GM18511 (cell line): Measurements from ENCODE around the gene ZDHHC11B.
"Not testable (repeated sequence)": the region's sequence is repeated elsewhere in the genome, so short reads cannot be mapped to it uniquely, and the experiment has no call there.

Experiments used
- ATAC-seq: cut with Tn5 transposase; IDR thresholded peaks from one replicate; pipeline ENCODE4 v1.9.1; 2021; ENCODE audit warnings: mild to moderate bottlenecking, moderate library complexity; ENCODE audit not compliant: unreplicated experiment

The ZDHHC11B gene

DNA sequence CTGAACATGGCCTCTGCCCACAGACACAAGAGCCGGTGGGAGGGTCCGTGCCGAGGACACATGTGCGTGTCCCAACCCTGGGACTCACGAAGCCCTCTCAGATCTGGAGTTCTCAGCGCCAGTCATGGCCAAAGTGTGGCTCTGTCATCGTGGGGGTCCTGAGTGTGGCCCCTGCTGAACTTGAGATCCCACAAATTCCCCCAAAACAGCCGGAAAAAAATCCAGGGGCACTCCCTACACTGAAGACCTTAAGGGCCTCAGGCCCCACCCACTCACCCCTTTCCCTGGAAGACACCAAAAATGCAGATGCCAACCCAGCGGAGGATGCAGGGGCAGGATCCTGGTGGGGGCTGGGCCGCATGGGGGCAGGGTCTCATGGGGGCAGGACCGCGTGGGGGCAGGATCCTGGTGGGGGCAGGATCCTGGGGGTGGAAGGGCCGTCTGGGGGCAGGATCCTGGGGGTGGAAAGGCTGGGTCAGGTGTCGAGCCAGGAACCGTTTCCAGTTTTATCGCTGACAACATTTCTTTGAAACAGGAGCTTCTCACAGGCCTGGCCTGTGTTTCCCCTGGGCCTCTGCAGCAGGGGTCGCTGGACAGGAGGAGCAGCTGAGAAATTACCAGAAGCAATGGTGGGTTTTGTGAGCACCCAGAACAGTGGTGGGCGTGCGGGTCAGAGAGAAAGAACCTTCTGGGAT is 13.3 kb downstream of the ZDHHC11B start:
- ATAC-seq = not testable (repeated sequence)

DNA sequence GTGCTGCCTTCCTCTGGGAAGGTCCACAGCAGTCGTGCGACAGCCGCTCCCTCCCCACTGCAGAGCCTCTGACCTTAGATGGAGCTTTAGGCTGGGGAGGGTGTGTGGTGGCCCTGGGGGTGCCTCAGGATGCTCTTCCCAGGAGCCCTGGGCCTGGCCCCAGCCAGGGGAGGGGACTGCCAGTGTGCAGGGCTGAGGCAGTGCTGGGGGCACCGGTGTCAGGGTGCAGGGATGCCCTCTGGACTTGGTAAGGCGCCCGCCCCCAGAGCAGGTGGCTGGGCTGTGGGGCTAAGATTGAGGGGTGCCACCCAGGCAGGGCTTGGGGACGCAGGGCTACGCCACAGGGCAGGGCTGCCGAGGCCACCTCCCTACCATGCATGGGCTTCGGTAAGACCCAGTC is 13.9 kb downstream of the ZDHHC11B start:
- not testable (repeated sequence) for ATAC-seq

DNA sequence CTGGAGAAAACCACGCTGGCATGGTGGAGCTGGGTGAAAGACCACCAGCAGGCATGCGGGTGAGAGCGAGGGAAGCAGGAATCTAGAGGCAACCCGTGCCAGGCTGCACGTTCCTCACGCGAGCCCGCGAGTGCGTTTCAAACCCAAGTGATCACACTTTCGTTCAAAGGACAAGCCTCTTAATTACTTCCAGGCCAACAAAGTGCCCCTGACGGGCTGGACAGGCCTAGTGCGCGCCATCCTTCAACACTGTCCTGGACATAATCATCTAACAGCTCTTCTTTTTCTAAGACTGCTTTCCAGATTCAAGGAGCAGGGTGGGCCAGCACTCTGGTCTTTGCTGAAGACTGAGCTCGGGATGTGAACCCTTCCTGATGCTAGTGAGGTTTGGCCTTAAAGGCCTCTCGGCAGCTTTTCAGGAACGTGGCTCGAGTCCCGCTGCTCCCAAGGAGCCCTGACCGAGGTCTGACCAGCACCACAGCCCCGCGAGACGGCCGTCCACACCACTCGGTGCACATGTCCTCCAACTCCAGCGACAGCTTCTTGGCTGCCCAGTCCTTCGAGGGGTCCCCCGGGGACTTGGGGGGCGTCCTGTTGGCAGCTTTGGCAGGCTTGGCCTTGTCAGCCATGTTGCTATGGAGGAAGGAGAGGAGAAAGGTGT is 14.9 kb downstream of the ZDHHC11B start:
- ATAC-seq = not testable (repeated sequence)

DNA sequence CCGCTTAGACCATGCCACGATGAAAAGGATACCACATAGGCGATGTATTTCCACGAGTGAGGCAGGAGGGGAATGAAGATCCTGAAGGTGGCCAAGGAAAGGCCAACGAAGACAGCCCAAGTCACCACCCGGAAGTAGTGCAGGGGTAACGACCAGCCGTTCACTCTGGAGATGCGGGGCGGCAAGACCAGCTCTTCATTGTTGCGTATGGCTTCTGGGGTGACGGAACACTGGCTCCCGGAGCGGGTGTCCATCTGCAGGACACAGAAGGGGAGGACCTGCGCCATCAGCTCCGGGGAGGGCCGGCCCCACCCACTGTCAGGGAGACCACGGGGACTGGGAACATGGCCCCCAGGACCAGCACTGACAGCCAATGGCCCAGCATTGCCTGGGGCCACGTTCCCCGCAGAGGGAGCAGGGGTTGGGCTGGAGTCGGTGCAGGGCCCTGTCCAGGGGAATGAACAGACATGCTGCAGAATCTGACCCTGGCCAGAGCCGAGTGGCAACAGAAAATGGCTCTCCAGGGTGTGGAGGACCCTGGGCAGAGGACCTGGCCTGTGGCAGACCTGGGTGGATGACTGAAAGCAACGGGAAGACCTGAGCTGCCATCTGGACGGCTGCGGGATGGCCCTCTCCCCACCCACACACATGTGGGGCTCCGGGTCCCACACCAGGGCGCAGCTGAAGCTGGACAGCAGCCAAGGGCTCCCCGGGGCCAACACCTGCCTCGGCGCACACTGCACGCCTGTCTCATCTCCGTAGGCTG is 17.7 kb downstream of the ZDHHC11B start:
- ATAC-seq = no peak

DNA sequence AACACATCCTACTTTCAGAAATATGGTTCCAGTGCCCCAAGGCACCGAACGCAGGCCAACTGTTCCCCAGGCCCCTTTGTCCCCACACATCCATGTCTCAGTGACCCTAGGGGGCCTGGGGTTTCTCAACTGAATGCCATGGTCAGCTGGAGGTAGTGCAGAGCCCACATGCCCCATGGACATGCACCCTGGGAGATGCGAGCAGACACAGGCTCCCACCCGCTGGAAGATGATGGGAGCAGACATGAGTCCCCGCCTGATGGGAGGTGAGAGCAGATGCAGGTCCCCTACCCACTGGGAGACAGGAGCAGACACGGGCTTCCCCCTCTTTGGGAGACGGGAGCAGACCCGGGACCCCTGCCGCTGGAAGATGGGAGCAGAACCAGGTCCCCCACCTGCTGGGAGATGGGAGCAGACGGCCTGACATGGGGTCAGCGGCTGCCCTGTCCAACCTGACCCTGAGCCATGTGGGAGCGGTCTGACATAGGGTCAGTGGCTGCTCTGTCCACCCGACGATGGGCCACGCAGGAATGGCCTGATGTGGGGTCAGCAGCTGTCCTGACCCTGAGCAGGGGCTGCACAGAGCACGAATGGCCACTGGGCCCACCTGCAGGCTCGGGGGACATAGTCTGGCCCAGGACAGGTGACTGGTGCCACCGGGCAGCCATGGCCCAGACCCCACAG is 18.4 kb downstream of the ZDHHC11B start:
- ATAC-seq = no peak

DNA sequence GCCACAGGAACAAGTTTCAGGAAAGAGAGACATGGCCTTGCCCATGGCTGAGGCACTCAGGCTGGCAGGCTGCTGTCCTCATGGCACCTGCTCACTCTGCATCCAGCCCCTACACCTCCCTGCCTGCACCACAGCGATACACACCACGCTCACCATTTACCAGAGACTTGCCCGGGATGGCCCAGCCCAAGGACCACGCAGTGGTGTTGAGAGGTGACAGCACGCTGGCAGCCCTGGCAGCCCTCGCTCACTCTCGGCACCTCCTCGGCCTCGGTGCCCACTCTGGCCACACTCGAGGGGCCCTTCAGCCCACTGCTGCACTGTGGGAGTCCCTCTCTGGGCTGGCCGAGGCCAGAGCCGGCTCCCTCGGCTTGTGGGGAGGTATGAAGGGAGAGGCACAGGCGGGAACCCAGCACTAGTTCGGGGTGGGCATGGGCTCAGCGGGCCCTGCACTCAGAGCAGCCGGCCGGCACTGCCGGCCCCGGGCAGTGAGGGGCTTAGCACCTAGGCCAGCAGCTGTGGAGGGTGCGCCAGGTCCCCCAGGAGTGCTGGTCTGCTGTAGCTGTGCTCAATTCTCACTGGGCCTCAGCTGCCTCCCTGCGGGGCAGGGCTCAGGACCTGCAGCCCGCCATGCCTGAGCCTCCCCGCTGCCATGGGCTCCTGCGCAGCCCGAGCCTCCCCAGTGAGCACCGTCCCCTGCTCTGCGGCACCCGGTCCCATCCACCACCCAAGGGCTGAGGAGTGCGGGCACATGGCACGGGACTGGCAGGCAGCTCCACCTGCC is 20.3 kb downstream of the ZDHHC11B start:
- no peak for ATAC-seq

DNA sequence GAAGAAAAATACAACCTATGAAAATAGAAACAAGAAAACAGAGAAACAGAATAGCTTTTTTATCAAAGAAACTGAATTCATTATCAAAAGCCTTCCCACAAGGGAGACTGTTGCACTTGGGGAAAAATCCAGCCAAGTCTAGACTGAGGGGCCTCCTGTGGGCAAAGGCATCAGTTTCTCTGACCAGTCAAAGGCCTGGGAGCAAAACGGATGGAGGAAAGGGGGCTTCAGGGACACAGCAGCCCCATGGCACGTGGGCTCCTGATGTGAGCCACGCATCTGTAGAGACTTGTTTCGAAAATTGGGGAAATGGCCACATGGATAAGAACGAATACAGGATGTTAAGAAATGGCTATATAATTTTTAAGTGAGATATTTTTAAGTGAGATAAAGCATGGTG is 21.1 kb downstream of the ZDHHC11B start:
- ATAC-seq = no peak

DNA sequence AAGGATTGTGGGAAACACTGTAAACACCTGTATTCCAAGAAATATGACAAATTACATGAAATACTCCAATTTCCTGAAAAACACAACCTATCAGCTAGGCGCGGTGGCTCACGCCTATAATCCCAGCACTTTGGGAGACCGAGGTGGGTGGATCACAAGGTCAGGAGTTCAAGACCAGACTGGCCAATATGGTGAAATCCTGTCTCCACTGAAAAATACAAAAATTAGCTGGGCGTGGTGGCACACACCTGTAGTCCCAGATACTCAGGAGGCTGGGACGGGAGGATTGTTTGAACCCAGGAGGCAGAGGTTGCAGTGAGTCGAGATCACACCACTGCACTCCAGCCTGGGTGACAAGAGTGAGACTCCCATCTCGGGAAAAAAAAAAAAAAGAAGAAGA is 21.5 kb downstream of the ZDHHC11B start:
- ATAC-seq = not testable (repeated sequence)

DNA sequence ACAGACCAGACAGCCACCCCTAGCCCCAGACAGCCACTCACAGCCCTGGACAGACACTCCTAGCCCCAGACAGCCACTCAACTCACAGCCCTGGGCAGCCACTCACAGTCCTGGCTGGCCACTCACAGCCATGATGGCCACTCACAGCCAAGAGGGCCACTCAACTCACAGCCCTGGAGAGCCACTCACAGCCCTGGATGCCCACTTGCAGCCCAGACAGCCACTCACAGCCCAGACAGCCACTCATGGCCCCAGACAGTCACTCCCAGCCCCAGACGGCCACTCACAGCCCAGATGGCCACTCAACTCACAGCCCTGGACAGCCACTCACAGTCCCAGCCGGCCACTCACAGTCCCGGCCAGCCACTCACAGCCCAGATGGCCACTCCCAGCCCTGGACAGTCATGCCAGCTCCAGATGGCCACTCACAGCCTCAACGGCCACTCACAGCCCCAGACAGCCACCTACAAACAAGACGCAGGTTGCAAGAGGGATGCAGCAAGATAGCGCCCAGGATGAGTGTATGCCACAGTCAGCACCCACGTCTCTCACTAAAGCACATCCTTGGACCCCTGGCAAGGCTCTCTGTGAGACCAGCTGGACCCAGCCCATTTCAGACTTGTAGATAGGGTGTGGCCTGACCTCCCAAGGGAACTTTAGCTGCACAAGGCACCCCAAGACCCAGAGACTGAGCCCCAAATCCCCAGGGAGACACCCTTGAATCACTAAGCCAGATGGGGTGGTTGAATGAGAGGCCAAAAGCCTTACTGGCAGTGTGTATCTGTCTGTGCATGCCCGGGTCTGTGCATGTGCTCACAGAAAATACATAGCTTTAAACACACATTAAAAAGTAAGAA is 22.4 kb downstream of the ZDHHC11B start:
- no peak for ATAC-seq

DNA sequence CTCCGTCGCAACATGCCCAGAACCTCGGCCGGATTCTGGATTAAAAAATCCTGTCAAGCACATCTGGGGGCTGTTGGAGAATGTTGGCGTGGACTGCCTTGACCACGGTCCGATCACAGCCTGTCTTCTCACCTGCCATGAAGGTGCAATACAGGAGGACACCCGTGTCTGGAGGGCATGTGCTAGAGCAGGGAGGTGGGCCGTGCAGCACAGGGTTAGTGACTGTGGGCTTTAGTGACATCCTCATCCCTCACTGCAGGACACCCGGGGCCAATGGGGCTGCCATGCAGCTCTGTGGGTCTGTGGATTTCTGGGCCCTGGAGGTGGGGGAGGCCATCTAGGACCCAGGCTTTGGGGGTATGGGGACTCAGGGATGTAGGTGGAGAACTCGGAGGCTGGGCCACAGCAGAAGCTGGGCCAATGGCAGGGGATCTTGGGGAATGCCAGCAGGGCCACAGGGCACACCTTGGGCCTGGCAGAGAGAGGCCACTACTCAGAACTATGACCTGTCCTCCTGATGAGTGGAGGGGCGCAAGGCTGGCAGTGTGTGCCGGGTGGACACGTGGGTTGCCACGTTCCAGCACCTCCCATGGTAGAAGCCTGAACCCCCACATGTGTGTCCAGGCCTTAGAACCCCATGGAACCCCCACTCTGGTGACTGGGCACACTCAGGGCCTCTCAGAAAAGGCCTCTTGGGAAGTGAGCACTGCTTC is 23.3 kb downstream of the ZDHHC11B start:
- no peak for ATAC-seq

DNA sequence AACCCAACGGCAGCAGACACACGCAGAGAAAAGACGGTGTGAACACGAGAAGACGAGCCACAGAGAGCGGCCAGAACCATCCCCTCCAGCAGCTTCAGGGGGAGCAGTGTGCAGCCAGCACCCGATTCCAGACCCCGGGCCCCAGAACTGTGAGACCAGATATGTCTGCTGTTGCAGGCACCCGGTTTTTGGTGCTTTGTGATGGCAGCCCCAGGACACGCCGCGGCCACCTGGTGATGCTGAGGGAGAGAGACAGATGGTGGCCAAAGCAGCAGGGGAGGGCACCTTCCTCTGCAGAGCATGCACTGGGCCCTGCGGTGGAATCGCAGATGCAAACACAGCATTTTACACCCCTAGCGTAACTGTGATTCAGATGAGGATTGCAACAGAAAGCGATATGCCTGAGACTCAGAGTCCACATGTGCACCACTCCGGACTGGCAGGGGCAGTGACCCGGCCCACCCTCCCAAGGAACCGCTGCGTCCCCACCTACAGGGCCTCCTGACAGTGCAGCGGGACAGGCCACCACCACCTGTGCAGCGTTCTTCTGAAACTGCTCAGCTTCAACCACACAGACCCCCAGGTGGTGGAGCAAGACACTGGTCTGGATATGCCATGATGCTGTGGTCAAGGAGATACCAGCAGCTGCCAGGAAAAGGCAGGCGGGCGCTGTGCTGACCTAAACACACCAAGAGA is 24.0 kb downstream of the ZDHHC11B start:
- ATAC-seq = no peak

DNA sequence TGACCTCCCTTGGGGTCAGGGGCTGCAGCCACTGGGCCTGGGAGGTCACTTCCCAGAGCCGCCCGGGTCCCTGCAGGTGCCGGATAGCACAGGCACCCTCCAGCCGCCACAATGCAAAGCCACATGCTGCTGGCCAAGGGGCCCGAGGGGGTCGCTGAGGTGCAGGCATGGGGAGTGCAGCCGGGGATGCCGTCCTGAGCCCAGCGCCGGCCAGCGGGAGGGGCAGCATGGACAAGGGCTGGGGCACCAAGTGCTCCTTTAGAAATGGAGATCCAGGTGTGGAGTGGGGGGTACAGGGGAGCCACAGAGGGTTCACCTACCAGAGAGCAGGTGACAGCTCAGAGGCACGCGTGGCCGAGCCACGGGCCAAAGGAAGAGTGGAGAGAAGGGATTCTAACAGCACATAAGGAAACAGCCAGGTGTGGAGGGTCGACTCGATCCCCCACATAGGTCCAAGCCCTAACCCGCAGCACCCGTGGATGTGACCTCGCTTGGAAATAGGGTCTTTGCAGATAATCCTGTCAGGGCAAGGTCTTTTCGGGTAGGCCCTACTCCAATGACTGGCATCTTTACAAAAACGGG is 24.7 kb downstream of the ZDHHC11B start:
- ATAC-seq = no peak

DNA sequence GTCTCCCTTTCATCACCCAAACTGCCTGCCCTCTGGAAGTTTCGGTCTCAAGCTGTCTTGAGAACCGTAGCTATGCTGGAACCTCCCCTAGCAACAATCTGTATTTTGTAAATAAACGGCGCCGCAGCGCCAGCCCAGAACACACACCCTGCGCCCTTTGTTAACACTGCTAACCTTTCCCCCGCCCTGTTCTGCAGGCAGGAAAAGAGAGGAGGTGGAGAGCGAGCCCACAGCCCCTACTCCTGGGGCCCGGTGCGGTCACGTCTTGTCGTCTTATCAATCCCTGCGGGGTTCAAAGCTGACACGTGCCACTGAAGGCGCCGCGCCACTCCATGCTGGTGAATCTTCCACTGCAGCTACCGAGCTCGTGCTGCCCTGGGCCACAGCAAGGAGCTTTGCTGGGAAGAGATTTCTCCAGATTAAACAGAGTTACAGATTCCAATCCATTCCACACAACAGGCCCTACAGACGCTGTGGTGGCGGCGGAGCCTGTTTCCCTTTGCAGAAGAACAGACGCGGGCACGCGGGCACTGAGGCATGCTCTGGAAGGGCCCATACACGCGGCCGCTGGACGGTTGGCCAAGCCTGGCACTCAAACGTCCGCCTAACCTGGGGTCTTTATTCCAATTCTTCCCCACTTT is 25.3 kb downstream of the ZDHHC11B start:
- ATAC-seq = no peak

DNA sequence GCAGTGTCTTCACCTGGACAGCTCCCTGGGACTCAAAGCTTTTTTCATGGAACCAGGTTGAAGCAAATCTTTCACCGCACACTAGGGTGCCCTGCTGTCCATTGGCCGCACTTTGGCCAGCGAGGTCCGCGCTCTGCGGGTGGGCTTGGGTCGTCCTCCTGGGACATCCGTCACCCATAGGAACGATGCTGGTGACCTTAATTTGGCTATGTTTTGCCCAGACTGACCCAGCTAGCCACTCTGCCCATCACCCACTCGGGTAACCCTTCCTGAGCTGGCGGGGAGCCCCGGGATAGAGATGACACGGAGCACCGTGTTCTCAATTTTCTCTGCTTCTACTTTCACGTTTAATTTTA is 25.9 kb downstream of the ZDHHC11B start:
- ATAC-seq = no peak

DNA sequence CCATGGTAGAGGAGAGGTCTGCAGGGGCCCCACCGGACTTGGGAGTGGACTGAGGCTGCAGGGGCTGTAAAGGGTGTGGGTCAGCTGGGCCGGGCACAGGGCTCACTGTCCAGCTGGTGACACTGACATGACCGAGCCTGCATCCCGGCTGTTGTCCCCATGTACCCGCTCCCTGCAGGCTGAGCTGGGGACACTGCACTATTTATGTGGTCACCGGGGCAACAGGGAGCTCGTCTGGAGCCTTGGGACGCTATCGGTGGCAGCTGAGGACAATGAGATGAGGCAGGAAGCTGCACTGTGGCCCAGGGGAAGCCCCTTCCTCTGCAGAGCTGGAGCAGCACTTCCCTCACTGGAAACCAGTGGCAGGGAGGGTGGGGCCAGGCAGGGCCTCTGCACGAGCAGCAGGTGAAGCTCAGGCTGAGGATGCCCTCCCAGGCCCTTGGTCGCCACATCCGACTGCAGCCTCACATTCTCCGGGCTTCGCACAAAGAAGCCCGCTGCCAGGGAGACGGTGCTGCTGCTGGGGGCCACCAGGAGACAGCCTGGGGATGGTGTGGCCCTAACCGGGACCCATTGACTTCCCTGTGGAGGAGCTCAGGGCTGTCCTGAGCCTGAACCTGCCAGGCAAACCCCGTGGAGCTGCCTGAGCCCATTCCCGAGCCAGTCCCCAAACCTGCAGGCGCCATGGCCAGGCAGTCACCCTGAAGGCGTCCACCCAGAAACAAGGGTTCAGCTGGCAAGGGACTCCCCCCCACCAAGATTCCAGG is 26.4 kb downstream of the ZDHHC11B start:
- ATAC-seq = no peak

DNA sequence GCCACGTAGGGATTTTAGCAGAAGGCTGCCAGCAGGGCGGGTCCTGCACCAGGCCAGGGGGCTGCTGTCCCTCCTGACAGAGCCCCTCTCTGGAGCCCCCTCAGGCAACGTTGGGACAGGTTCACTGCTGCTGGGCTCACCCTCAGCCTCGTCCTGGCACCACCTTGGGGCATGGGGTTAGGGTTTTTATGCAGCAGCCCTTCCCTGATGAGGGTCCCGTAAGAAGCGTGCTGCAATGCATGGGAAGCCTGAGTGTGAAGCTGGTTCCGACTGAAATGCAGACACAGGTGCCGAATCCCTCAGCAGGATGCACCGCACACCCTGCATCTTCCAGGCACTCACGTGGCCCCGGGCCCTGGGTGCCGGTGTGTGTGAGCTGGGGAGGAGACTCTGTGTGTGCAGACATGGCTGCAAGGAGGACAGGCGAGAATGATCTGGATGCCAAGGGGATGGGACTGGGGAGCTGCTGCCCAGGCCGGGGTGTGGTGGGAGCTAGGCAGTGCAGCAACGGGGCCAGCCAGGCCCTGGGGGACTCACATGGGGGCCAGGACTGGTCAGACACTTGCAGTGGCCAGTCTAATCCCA is 27.1 kb downstream of the ZDHHC11B start:
- ATAC-seq = no peak
